HL-60/S4 treated with retinoic acid at 250 ng/mL for 4 days and 3 days (cell line): ENCODE results near the gene NME3.
"Not testable (repeated sequence)": the region's sequence is repeated elsewhere in the genome, so short reads cannot be mapped to it uniquely, and the experiment has no call there.

Experiments
- in situ Hi-C: fragments of 300-500 bp; cut with MboI; formaldehyde crosslinking; loops from 2 replicates; pipeline ENCODE4 v1.7.0; 2022; ENCODE audit warnings: low sequenced_read_pairs

The NME3 gene

GRCh38 chr16:1771188-1771863 is at the start of gene NME3:
Gene NME3, minus strand, starts transcription at chr16:1771543. Its CDS starts 9 bp downstream, at chr16:1771534.
- in situ Hi-C loops: no loop called here

GRCh38 chr16:1820946-1821290 is 49.6 kb upstream of the NME3 start:
- in situ Hi-C loops: no loop called here

GRCh38 chr16:1820096-1820945 is 49.0 kb upstream of the NME3 start:
- in situ Hi-C loops: no loop called here

GRCh38 chr16:1819611-1820010 is 48.3 kb upstream of the NME3 start:
- in situ Hi-C loops: no loop called here

- in situ Hi-C loops: no loop called here
Observed at GRCh38 chr16:1818873-1819525, 47.7 kb upstream of the NME3 start.

GRCh38 chr16:1818204-1818872 is 47.0 kb upstream of the NME3 start:
- in situ Hi-C loops: no loop called here

- in situ Hi-C loops: no loop called here
Observed at GRCh38 chr16:1817716-1818115, 46.4 kb upstream of the NME3 start.

- in situ Hi-C loops: no loop called here
Observed at GRCh38 chr16:1817276-1817589, 45.9 kb upstream of the NME3 start.

GRCh38 chr16:1816396-1817275 is 45.3 kb upstream of the NME3 start:
- in situ Hi-C loops: no loop called here

- in situ Hi-C loops: no loop called here
Observed at GRCh38 chr16:1815461-1815860, 44.1 kb upstream of the NME3 start.

GRCh38 chr16:1812732-1813163 is 41.4 kb upstream of the NME3 start:
- in situ Hi-C loops: no loop called here

- in situ Hi-C loops: no loop called here
Observed at GRCh38 chr16:1810536-1810935, 39.2 kb upstream of the NME3 start.

- in situ Hi-C loops: no loop called here
Observed at GRCh38 chr16:1810106-1810505, 38.8 kb upstream of the NME3 start.

GRCh38 chr16:1809281-1809801 is 38.0 kb upstream of the NME3 start:
- in situ Hi-C loops: no loop called here

GRCh38 chr16:1808691-1809090 is 37.3 kb upstream of the NME3 start:
- in situ Hi-C loops: no loop called here

GRCh38 chr16:1807626-1808025 is 36.3 kb upstream of the NME3 start:
- in situ Hi-C loops: no loop called here

- in situ Hi-C loops: no loop called here
Observed at GRCh38 chr16:1800701-1801100, 29.4 kb upstream of the NME3 start.

- in situ Hi-C loops: not testable (repeated sequence)
Observed at GRCh38 chr16:1799263-1799662, 27.9 kb upstream of the NME3 start.

- in situ Hi-C loops: no loop called here
Observed at GRCh38 chr16:1794908-1795666, 23.7 kb upstream of the NME3 start.
